ENCODE data around the gene PLEKHJ1. TPM values are rescaled to one million over a fixed set of nuclear protein-coding genes. Genes with fewer than 3 reads are reported as not detected.

The PLEKHJ1 gene
- total and polyA plus RNA-seq, 4 donors = 64.4 to 76.4 (median 67.3) TPM

DNA sequence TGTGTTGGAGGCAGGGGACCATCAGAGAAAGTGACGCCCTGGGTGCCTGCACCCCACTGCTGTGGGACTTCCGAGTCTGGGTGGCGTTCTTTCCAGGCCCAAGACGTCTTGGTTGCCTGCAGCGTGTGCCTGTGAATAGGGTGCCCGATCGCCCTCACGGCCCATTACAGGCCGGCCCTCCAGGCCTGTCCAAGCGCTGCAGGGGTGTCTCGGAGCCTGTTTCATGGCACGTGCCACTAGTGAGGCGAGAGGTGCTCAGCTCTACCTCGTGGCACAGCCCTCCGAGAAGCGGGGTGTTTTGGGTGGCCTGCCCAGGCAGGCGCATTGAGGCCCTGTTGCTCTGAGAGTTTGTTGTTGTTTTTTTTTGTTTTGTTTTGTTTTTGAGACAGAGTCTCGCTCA is 42.3 kb downstream of the PLEKHJ1 start:
- Histone ChIP-seq H3K4me1 (ENCODE audit: control insufficient read depth in 5 of 5, insufficient read depth in 5 of 5, low read length in 5 of 5) (peaks cover 0 to 4% (median 0%) of the 10 kb centered on the region in 5 donors), H3K9me3 (ENCODE audit: control insufficient read depth in 4 of 4, insufficient read depth in 3 of 4, low read length in 3 of 4) (no peaks in the 10 kb centered on the region), H3K9ac (ENCODE audit: insufficient read depth in 1 of 2, low read length in 2 of 2) (no peak overlapping the region), H3K27ac (ENCODE audit: low read depth in 1 of 2, low read length in 1 of 2) (no peak overlapping the region), H3K27me3 (ENCODE audit: control insufficient read depth in 3 of 3, insufficient read depth in 3 of 3, low read length in 2 of 3) (no peaks in the 10 kb centered on the region), H3K36me3 (ENCODE audit: control insufficient read depth in 4 of 4, insufficient read depth in 4 of 4, low read length in 4 of 4) (peaks cover 0 to 72% (median 26%) of the 10 kb centered on the region in 4 donors), H3K4me3 (no peak overlapping the region)
- 96% methylated on average over 18 of the region's 18 CpGs for WGBS, 2 donors
- no peak for DNase-seq
- TF ChIP-seq, protein P1, sequence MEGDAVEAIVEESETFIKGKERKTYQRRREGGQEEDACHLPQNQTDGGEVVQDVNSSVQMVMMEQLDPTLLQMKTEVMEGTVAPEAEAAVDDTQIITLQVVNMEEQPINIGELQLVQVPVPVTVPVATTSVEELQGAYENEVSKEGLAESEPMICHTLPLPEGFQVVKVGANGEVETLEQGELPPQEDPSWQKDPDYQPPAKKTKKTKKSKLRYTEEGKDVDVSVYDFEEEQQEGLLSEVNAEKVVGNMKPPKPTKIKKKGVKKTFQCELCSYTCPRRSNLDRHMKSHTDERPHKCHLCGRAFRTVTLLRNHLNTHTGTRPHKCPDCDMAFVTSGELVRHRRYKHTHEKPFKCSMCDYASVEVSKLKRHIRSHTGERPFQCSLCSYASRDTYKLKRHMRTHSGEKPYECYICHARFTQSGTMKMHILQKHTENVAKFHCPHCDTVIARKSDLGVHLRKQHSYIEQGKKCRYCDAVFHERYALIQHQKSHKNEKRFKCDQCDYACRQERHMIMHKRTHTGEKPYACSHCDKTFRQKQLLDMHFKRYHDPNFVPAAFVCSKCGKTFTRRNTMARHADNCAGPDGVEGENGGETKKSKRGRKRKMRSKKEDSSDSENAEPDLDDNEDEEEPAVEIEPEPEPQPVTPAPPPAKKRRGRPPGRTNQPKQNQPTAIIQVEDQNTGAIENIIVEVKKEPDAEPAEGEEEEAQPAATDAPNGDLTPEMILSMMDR (IDR thresholded peaks at IDR 0.05; ENCODE audit: control extremely low read depth, extremely low read depth) = no peak
- ATAC-seq (ENCODE audit: insufficient read depth, low FRiP score) = no peak

DNA sequence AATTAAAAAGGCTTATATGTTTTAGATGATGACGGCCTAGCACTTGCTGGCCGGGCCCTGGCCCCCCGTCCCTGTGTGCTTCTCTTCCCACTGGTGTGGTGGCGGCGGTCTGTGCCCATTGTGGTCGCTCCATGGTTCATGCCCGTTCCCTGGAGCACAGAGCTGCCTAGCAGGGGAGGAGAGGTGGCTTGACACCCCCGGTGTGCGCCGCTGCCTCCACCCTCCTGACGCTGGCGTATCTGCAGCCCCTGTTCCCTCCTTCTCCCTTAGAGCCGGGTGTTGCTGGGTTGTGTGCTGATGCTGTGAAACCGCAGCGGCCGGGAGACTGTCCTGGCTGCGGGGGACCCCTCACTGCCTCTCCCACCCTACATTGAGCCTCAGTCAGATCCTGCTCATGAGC is 43.3 kb downstream of the PLEKHJ1 start:
- Histone ChIP-seq H3K9ac (ENCODE audit: insufficient read depth in 1 of 2, low read length in 2 of 2) (no peak overlapping the region), H3K36me3 (ENCODE audit: control insufficient read depth in 4 of 4, insufficient read depth in 4 of 4, low read length in 4 of 4) (peaks cover 0 to 73% (median 26%) of the 10 kb centered on the region in 4 donors), H3K4me1 (ENCODE audit: control insufficient read depth in 5 of 5, insufficient read depth in 5 of 5, low read length in 5 of 5) (peaks cover 0 to 6% (median 0%) of the 10 kb centered on the region in 5 donors), H3K27me3 (ENCODE audit: control insufficient read depth in 3 of 3, insufficient read depth in 3 of 3, low read length in 2 of 3) (no peaks in the 10 kb centered on the region), H3K4me3 (no peak overlapping the region), H3K9me3 (ENCODE audit: control insufficient read depth in 4 of 4, insufficient read depth in 3 of 4, low read length in 3 of 4) (no peaks in the 10 kb centered on the region), H3K27ac (ENCODE audit: low read depth in 1 of 2, low read length in 1 of 2) (no peak overlapping the region)
- WGBS, 2 donors = 97 to 98% methylated on average over 17 of the region's 17 CpGs
- no peak for ATAC-seq (ENCODE audit: insufficient read depth, low FRiP score)
- TF ChIP-seq, protein P1 (IDR thresholded peaks at IDR 0.05; ENCODE audit: control extremely low read depth, extremely low read depth) = no peak
- DNase-seq = no peak

DNA sequence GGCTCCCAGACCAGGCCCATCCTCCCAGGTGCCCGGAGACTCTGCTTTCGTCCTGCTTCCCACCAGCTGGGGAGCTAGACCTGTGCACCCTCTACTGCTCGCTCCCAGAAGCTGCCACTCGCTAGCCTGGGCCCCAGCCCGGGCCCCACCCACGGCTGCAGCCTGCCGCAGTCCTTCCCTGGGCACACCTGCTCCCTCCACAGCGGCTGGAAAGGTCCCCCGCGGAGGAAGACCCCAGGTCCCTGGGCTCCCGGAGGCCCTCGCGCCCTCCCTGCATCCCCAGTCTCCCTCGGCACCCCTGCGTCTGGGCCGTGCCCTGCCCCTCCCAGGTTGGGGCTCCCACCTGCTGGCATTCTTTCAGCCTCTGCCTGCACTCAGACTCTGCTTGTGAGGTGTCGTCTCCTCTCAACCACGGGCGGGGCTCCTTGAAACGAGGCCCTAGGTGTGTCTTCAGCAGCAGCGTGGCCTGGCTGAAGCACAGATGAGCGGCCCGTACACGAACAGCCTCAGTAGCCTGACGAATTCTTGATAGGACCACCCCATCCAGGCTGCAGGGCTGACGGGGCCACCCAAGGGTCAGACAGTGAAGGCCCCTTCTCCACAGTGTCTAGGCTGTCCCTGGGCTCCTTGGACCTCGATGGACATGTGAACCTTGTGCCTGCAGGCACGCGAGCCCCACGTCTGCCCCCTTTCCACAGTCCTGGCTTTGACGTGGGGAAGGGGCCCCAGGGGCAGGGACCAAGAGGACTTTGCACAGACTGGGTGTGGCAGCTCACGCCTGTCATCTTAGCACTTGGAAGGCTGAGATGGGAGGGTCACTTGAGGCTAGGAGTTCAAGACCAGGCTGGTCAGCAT is 44.4 kb downstream of the PLEKHJ1 start:
- WGBS, 2 donors = 86 to 90% methylated on average over 32 of the region's 32 CpGs
- no peaks in the 10 kb centered on the region for H3K9me3 ChIP-seq (ENCODE audit: control insufficient read depth in 4 of 4, insufficient read depth in 3 of 4, low read length in 3 of 4)
- DNase-seq = no peak
- H3K4me3 ChIP-seq = no peak overlapping the region
- no peak overlapping the region for H3K27ac ChIP-seq (ENCODE audit: low read depth in 1 of 2, low read length in 1 of 2)
- H3K27me3 ChIP-seq (ENCODE audit: control insufficient read depth in 3 of 3, insufficient read depth in 3 of 3, low read length in 2 of 3) = no peaks in the 10 kb centered on the region
- TF ChIP-seq, protein P1 (IDR thresholded peaks at IDR 0.05; ENCODE audit: control extremely low read depth, extremely low read depth) = no peak
- H3K36me3 ChIP-seq (ENCODE audit: control insufficient read depth in 4 of 4, insufficient read depth in 4 of 4, low read length in 4 of 4) = peaks cover 0 to 71% (median 25%) of the 10 kb centered on the region in 4 donors
- peaks cover 4 to 14% (median 7%) of the 10 kb centered on the region in 5 donors for H3K4me1 ChIP-seq (ENCODE audit: control insufficient read depth in 5 of 5, insufficient read depth in 5 of 5, low read length in 5 of 5)
- no peak for ATAC-seq (ENCODE audit: insufficient read depth, low FRiP score)
- no peak overlapping the region for H3K9ac ChIP-seq (ENCODE audit: insufficient read depth in 1 of 2, low read length in 2 of 2)
